Inferior parietal cortex (tissue), 1 donor: ENCODE results near the gene KASH5.
A peak's percentile ranks its signal among the peaks of the same experiment; 100 is the strongest.
"Not testable (repeated sequence)": the region's sequence is repeated elsewhere in the genome, so short reads cannot be mapped to it uniquely, and the experiment has no call there.

Experiments
- DNase-seq: peaks from one replicate; pipeline ENCODE4 v3.0.0-alpha.2; 2016; ENCODE audit errors: extremely low spot score

The KASH5 gene

DNA sequence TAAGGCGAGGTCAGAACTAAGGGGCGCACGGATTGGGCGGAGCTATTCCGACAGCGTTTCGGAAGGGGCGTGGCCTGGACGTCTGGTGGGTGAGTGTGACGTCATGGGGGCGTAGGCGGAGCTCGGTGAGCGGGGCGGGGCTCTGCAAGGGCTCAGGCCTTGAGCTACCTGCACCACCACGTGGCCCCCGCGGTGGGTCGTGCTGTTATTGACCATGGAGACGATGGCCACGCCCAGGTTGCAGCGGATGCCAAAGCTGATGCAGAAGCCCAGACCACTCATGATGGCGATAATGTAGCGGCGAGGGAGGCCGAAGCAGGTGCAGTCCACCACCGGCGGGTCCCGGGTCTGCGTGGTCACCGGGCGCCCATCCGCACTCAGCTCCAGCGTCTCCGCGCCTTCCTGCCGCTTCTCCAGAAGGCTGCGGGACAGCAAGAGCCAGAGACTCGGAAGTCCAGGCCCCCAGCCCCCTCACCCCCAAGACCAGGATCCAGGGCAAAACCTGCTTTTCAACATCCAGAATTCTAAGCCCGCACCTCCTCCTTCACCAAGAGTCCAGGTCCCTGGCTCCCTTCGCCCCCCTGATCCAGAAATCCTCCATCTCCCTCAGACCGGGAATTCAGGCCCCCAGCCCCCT, 48.5 kb downstream of the KASH5 start:
- no peak for DNase-seq

DNA sequence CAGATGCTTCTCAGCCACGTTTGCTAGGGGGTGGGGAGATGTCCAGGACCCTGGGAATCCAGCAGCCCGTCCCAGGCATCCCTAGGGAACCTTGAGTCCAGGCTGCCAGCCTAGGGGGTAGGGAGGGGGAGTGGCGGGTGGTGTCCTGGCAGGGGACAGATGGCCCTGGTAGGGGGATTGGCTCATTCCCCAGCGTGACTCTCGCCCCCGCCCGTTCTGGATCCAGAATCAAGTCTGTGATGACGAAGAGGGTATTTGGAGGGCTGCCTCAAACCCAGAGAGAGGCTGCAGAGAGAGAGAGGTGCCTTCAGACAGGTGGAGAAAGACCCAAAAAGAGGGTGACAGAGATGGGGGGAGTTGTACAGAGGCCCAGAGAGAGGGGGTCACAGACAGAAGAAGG, 49.2 kb downstream of the KASH5 start:
- no peak for DNase-seq

- DNase-seq, result no peak
Measured at GRCh38 chr19:49438261-49438660, 50.2 kb downstream of the KASH5 start.

GRCh38 chr19:49439836-49440235, 51.8 kb downstream of the KASH5 start:
- DNase-seq, result no peak

DNA sequence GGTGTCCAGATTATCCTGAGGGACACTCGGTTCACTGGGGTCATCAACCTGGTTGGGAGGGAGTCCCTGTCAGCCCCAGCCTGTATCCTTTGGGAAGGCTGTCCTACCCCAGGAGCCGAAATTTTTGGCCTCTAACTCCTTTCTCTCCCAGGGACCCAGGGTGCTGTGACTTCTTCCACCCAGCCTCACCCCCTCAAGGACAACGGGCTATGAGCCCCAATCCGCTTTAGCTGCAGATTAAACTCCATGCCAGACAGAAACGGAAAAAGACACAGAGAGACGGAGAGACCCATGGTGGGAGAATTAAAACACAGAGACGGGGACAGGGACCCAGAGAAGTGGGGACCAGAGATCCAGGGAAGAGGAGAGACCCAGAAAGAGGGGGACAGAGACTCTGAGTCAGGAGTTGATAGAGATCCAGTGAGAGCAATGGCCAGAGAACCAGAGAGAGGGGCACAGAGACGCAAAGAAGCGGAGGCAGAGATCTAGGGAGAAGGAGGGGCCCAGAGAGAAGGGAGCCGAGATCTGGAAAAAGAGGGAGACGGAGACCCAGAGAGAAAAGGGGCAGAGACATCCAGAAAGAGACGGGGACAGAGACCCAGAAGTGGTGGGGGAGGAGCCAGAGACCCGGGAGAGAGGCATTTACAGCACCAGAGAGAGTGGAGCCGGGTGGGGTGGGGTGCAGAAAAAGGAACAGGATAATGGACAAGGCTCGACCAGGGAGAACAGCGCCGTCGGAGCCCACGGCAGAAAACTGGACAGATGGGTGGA, 52.6 kb downstream of the KASH5 start:
- no peak for DNase-seq

DNA sequence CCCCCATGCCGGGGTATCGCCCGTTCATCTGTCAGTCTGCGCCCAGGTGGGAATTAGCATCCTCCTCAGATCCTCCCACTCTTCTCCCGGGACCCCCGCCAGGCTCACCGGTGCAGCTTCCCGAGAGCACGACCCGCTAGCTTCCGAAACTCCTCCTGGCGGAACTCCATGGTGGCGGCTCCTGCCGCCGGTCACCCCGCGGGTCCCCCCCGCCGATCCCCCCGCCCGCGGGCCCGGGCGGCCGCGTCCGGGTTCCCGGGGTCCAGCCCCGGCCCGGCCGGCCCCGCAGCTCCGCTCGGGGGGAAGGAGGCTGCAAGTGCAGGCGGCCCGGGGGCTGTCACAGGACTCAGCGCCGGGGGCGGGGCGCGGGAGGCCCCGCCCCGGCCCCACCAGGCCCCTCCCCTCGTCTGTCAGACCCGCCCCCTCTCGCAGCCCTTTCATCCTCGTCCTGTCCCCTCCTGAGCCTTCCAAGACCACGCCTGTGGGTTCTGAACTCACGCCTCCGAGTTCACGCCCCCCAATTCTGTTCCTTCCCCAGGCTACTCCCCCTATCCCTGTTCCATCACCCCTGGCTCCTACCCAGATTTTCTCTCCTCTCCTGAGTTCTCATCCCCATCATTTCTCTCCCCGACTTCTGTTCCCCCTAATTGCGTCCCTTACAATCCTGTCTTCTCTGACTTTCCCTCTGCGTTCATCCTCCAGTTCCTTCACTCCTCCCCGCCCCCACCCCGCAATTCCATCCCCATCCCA, 53.3 kb downstream of the KASH5 start, which contains the start of gene SLC17A7:
SLC17A7 (minus strand) TSS at position 318 of the 750 bp plus-strand sequence; CDS start at position 170, 148 bp downstream.
- DNase-seq, result no peak

DNA sequence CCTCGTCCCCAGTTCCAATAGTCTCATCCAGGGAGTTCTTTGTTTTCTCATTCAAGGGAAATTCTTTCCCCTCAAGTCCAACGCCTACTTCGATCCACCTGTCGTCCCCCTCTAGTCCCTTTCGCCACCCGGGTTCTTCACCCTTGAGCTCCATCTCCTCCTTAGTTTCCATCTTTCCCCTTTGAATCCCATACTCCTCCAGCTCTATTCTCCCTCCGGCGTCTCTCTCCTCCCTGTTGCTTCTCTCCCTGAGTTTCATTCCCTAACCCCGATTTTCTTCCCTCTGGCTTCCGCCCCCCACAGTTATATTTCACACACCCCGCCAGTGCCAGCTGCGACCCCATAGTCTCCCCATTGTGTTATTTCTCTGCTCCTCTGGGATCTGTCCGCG, 53.9 kb downstream of the KASH5 start:
- no peak for DNase-seq

GRCh38 chr19:49442354-49442753, 54.3 kb downstream of the KASH5 start:
- no peak for DNase-seq

GRCh38 chr19:49442771-49443365, 54.8 kb downstream of the KASH5 start:
- no peak for DNase-seq

DNA sequence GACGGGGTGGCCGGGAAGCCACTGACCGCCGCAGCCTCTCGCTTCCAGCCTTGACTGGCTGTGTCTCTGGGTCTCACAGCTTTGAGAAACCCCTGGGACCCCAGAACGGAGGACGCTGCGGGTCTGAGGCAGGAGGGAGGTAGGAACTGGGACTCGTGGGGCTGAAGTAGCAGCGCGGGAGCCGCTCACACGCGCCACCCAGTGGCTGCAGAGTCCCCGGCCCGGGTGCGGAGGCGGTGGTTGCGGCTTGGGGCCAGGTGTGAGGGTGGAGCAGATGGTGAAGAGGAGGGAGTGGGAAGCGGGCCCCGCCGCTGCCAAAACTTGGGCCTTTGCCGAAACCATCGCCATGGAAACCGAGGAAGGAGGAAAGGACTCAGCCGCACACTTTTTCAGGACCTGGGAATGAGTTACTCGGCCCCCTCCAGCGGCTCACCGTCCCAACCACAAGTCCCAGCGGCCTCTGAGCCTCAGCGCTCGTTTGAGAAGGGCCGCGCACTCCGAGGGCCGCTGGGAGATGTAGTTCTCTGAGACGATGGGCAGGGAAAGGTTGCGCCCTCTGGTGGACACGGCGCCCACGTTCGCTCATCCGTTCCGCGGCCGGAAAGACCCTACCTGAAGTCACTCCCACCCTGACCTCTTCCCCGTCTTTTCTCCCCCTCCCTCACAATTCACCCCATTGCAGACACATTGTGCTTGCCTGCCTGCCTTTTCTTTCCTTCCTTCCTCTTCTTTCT, 55.5 kb downstream of the KASH5 start:
- peak; percentile 93 for DNase-seq

- not testable (repeated sequence) for DNase-seq
Measured at GRCh38 chr19:49444100-49444700, 56.2 kb downstream of the KASH5 start.

DNA sequence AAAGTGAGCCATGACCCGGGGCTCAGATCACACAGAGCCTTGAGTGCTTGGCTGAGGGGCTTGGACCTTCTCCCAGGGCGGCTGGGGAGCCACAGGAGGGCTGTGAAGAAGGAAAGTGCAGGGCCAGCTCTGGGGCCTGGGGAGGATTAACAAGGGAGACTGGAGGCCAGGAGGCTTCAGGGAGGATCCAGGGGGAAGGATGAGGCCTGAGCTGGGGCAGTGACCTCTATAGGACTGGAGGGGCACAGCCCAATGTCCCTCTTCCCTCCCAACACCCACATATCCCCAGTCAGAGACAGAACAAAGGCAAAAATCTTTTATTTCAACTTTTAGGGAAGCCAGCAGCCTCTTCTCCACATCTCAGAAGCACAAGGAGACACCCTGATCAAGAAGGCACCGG, 57.9 kb downstream of the KASH5 start:
- DNase-seq, result no peak

GRCh38 chr19:49447485-49448431, 59.7 kb downstream of the KASH5 start:
- DNase-seq, result no peak

- no peak for DNase-seq
Measured at GRCh38 chr19:49448432-49448786, 60.4 kb downstream of the KASH5 start.

GRCh38 chr19:49450405-49450804, 62.4 kb downstream of the KASH5 start:
- no peak for DNase-seq

- peak; percentile 99 for DNase-seq
Measured at GRCh38 chr19:49451430-49452181, 63.6 kb downstream of the KASH5 start, which contains the start of gene PIH1D1. Gene PIH1D1 (minus strand): TSS chr19:49451814. CDS start chr19:49451574, 240 bp downstream.

- DNase-seq, result peak; percentile 98
Measured at GRCh38 chr19:49453013-49453756, 65.1 kb downstream of the KASH5 start, which contains the start of gene ALDH16A1. Gene ALDH16A1 (plus strand): TSS chr19:49453225. CDS start chr19:49453332, 107 bp downstream.

GRCh38 chr19:49453757-49454240, 65.8 kb downstream of the KASH5 start:
- no peak for DNase-seq
